OCI-LY1 (cell line): ENCODE data around the gene S1PR1.

Experiments
- EZH2 ChIP-seq: fragments of 200-600 bp; sonication (generic), shearing (Covaris generic); IDR thresholded peaks from 2 replicates; pipeline ENCODE4 v1.8.0; 2017; ENCODE audit warnings: borderline replicate concordance, mixed run types, mild to moderate bottlenecking, antibody characterized with exemption, low read length, moderate library complexity, mixed read lengths
- TF ChIP-seq, protein P1 (sequence below): fragments of 200-600 bp; sonication (generic), shearing (Covaris generic); IDR thresholded peaks from 2 replicates; pipeline ENCODE4 v1.5.1; 2017; ENCODE audit warnings: mild to moderate bottlenecking, antibody characterized with exemption, low read length, moderate library complexity, mixed read lengths

DNA sequence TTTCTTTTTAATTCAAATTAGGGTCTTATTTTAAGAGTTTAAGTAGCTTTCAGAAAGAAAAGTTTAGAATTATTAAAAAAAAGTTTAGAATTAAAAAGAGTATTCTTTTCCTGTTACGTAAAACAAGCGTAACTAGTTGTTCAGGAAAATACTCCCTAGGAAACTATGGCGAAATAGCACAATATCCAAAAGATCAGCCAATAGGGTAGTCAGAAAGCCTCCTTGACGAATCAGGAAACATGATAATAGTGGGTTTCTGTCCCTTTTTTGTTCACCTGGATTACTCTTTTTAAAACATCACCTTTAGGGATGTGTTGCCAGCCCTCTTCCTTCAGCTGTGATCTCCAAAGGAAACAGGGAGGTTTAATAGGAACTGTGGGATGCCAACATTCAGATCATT is 25.2 kb downstream of the S1PR1 start:
- TF ChIP-seq, protein P1, sequence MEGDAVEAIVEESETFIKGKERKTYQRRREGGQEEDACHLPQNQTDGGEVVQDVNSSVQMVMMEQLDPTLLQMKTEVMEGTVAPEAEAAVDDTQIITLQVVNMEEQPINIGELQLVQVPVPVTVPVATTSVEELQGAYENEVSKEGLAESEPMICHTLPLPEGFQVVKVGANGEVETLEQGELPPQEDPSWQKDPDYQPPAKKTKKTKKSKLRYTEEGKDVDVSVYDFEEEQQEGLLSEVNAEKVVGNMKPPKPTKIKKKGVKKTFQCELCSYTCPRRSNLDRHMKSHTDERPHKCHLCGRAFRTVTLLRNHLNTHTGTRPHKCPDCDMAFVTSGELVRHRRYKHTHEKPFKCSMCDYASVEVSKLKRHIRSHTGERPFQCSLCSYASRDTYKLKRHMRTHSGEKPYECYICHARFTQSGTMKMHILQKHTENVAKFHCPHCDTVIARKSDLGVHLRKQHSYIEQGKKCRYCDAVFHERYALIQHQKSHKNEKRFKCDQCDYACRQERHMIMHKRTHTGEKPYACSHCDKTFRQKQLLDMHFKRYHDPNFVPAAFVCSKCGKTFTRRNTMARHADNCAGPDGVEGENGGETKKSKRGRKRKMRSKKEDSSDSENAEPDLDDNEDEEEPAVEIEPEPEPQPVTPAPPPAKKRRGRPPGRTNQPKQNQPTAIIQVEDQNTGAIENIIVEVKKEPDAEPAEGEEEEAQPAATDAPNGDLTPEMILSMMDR = no peak
- no peak for TF ChIP-seq EZH2
